Activated gamma-delta T cell treated with anti-CD3 and anti-CD28 coated beads, Interleukin-2, amount 50 U/mL, for 16 hours (primary cell): Measurements from ENCODE around the gene NEK8.
A peak's percentile ranks its signal among the peaks of the same experiment; 100 is the strongest.

Experiments
- DNase-seq: peaks from one replicate; pipeline ENCODE4 v3.0.0-alpha.2; 2020; ENCODE audit warnings: low read depth

The NEK8 gene

DNA sequence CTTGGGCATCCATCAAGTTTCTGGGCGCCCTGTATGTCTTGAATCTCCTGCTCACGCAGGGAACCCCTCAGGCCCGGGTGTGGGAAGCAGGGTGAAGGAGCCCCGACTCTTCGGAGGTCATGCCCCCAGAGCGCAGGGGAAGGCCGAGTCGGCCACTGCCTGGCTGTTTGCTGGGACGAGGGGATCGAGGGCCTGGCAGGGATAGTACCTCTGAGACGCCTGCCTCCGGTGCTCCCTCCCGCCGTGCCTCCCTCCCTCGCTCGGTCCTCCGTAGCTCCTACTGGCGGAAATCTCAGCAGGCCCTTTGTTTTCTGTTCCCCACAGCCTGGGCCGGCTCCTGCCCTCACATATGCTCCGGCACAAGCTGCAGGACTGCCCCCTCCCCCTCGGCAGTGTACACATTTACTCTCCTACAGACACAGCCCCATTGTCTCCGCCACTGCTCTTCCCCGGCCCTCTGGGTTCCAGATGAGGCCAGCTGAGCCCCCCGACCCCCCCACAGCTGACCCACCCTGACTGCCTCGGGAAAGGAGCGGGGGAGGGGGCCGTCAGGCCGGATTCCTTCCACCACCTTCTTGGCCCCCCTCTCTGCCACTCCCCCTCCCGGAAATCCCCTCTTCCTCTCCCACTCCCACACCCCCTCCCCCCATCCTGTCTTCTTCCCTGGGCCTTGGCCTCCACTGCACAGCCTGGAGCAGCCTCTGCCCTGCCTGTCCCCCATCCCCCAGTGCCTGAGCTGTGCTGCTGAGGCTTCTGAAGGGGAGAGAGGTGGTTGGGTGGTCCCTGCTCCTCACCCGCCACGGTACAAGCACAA is 16.6 kb downstream of the NEK8 start:
- no peak for DNase-seq

DNA sequence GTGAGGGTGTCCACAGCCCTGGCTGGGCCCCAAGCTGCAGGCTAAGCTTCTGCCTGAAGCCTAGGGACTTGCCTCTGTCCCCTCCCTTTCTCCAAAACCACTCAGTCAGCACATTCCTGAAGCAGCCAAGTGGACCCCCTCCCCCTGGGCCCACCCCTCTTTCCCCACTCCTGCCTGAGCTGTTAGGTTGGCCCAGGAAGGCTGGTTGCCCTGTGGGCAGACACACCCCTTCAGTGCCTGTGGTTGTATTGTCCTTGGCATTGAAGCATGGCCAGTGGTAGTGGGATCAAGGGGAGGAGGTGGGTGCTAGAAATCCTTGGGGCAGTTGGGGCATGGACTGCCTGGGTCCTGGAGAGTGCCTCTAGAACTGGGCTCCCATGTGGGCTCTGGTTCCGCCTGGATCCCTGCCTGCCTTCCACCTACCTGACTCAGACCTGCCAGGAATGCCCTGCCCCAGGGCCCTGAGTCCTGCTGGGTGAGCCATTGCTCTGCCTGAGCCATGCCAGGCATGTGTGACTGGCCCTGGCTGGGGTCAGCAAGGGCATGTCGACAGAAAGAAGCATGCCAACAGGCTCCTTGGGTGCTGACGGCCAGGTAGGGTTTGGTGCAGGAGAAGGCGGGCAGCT is 17.3 kb downstream of the NEK8 start:
- DNase-seq = no peak

DNA sequence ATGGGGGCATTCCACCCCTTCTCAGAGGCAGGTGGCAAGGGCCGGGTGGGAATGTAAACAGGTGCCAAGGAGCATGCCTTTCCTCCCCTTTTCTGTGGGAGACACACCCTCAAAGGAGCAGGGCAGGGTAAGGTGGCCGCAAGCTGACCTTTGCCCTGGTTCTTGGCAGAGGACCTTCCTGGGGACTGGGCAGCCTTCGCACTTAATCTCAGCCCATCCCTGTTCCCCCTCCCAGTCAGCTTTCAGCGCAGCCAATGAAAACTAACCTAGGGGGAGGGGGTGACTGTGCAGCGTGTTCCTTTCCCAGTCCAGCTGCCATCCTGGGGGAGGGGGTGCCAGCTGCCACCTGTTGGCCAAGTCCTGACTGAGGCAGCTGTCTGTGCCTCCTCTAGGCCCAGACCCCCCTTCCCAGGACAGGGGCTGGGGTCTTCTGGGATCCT is 18.0 kb downstream of the NEK8 start:
- no peak for DNase-seq

- no peak for DNase-seq
Measured at GRCh38 chr17:28747051-28747691, 18.6 kb downstream of the NEK8 start.

GRCh38 chr17:28747801-28748750 is 19.5 kb downstream of the NEK8 start:
- DNase-seq = no peak

DNA sequence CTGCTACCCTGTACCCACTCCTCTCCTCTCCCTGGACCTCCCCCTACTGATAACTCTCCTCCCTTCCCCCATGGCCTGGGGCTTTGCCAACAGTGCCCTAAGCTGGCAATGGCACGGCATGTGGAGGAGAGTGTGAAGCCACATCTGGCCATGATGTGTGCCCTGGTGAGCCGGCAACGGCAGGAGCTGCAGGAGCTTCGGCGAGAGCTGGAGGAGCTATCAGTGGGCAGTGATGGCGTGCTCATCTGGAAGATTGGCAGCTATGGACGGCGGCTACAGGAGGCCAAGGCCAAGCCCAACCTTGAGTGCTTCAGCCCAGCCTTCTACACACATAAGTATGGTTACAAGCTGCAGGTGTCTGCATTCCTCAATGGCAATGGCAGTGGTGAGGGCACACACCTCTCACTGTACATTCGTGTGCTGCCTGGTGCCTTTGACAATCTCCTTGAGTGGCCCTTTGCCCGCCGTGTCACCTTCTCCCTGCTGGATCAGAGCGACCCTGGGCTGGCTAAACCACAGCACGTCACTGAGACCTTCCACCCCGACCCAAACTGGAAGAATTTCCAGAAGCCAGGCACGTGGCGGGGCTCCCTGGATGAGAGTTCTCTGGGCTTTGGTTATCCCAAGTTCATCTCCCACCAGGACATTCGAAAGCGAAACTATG is 20.4 kb downstream of the NEK8 start:
- no peak for DNase-seq

GRCh38 chr17:28749516-28750177 is 21.1 kb downstream of the NEK8 start:
- no peak for DNase-seq

DNA sequence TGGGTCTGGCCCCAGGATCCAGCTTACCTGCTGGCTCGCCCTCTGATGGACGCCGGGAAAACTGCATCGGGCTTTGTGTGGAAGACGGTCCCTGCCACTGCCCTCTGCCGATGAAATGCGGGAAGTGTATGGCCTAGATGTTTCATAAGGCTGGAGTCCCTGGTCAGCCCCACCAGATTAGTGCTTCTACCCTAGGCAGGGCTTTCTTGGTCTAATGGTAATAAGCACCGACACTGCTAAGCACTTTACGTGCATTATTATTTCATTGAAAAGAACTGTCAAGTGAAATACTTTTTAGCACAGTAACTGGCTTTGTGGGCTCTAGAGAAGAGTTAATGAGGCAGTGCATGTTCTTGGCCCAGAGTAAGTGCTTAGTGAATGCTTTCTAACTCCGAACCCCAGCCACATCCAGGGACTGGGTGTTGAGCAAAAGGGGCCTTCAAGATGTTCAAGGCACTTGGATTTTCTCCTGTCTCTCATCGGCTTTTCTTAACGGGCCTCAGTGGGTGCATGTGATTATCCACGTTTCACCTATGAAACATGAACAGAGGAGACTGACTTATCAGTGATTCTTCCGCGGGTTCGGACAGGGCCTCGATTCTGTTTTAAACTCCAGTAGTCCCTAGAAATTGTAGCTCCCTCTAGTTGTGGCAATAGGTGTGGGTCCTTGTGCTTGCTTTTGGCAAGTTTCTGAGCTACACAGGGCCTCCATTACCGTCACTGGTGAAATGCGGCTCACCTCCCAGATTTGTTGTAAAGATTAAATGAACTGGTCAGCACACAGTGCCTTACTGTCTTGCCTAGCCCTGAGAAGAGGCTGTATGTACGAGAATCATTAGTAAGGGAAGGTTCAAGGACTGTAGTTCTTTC is 21.8 kb downstream of the NEK8 start:
- DNase-seq = peak; percentile 84

DNA sequence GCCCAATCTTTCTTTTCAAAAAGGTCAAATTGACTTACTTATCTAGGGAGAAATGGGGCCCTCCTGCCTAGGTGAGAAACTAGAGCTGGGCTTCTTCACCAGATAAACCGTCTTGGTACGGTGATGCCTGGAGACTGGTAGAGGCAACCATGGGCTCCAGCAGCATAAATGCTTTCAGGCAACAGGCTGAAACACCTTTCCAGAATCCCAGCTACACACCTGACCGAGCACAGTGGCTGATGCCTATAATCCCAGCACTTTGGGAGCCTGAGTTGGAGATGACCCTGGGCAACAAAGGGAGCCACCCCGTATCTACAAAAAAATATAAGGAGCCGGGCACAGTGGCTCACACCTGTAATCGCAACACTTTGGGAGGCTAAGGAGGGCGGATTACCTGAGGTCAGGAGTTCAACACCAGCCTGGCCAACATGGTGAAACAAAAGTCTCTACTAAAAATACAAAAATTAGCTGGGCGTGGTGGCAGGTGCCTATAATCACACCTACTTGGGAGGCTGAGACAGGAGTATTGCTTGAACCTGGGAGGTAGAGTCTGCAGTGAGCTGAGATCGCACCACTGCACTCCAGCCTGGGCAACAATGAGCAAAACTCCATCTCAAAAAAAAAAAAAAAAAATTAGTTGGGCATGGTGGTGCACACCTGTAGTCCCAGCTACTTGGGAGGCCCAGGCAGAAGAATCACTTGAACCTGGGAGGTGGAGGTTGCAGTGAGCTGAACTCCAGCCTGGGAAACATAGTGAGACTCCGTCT is 23.2 kb downstream of the NEK8 start:
- no peak for DNase-seq

DNA sequence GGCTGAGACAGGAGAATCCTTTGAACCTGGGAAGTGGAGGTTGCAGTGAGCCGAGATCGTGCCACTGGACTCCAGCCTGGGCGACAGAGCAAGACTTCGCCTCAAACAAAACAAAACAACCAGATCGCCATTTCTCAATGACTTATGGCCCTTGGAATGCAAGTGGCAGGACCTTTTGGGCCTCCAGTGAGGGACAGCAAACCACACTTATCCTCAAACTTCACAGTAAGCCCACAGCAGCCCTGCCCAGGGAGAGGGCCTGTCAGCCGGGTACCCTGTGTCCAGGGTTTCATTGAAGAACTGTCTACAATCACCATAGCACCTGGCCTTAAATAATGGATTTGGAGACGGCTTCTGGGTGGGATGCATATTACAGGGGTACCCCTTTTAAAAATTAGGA is 26.9 kb downstream of the NEK8 start:
- DNase-seq = no peak

DNA sequence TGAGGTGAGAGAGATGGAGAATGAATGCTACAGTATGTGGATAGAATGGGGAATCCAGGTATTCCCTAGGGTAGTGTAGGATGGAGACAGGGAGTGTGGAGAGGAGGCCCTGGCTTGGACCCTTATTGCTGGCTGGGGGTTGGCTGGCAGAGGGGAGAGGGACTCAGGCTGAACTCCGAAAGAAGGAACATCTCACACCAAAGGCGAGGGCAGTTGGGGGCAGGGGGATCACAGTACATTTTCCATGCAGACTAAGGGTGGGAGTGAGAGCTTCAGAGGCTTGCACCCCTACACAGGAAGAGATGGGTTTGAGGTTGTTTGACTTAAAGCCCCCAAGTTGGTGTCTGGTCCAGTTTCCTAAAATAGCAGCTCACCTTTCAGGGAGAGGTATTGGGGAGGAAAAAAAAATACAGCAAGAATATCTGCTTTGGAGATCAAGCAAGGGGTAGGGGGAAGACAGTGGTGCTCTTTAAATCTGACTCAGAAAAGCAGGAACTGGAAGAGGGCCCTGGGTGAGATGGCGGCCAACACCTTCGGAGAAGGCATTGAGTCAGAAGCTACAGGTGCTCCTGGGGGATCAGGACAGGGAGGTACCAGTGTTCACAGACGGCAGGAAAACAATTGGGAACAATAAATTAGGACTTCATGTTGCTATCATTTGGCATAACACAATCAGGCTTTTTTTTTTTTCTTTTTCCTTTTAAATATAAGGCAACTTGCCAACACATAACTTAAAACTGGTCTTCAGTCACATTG is 27.6 kb downstream of the NEK8 start:
- no peak for DNase-seq

DNA sequence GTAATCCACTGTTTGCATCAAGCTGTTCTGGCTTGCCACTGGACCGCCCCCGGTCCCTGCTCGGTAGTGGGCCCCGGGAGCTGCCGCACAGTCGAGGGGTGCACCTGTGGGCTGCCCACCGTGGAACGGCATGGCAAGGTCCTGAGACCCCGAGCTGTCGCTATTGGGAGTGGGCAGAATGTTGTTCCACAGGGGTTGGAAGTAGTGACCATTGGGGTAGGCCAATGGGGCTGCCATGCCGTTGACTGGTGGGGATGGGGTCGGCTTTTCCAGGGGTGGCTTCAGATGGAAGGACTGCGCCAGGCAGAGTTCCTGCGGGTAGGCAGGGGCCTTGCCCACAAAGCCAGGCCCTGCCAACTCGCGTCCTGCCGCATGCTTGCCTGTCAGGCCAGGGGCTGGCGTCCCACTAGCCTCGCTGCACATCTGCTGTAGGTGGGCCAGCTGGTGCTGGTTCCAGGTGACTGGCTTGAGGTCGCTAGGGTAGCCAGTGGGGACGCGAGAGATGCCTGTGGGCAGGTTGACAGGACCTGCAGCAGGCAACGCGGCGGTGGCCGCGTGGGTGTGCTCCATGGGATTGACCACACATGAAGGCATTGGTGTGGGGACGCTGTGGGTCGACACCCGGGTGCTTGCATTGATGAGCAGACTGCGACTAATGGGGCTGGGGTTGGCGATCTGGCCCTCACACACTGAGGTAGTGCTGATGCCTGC is 30.0 kb downstream of the NEK8 start:
- no peak for DNase-seq

GRCh38 chr17:28759256-28759865 is 30.8 kb downstream of the NEK8 start:
- DNase-seq = no peak

- no peak for DNase-seq
Measured at GRCh38 chr17:28760601-28761562, 32.3 kb downstream of the NEK8 start.

- no peak for DNase-seq
Measured at GRCh38 chr17:28763137-28763799, 34.7 kb downstream of the NEK8 start.
